HepG2 (cell line): Measurements from ENCODE around the gene USP24. TPM values are rescaled to one million over a fixed set of nuclear protein-coding genes. Genes with fewer than 3 reads are reported as not detected.

ENCODE experiments used
- ADNP ChIP-seq: sonication (generic); formaldehyde crosslinking; IDR thresholded peaks from 2 replicates; pipeline ENCODE4 v1.4.0; 2020; ENCODE audit warnings: missing genetic modification reagents
- ATF1 ChIP-seq: IDR thresholded peaks from 2 replicates; pipeline ENCODE4 v1.6.1; 2016; ENCODE audit warnings: mild to moderate bottlenecking, control low read depth
- ATF4 ChIP-seq, 2 experiments: fragments of 450-650 bp in 1 of 2; sonication (generic) in 1 of 2; formaldehyde crosslinking; IDR thresholded peaks; 2 replicates each; pipeline versions ENCODE4 v1.5.0 to v1.8.0; 2020 to 2022; ENCODE audit warnings: mild to moderate bottlenecking in 1 of 2, missing genetic modification reagents in 1 of 2
- ATF7-NPFF ChIP-seq: sonication (generic); formaldehyde crosslinking; IDR thresholded peaks from 2 replicates; pipeline ENCODE4 v1.8.1; 2023; ENCODE audit warnings: mild to moderate bottlenecking, low read depth, missing genetic modification reagents, moderate library complexity
- CENPT ChIP-seq: sonication (generic); formaldehyde crosslinking; IDR thresholded peaks from 2 replicates; pipeline ENCODE4 v1.8.0; 2022; ENCODE audit warnings: low read depth, mild to moderate bottlenecking, moderate library complexity, missing genetic modification reagents
- FOXK1 ChIP-seq: sonication (generic); formaldehyde crosslinking; IDR thresholded peaks from 2 replicates; pipeline ENCODE4 v1.4.0; 2020; ENCODE audit warnings: low read depth, missing genetic modification reagents, borderline replicate concordance
- HNRNPH1 ChIP-seq: fragments of 200-400 bp; formaldehyde crosslinking; optimal IDR thresholded peaks from 2 replicates; pipeline ENCODE3; 2017; ENCODE audit warnings: mild to moderate bottlenecking, low read depth, low read length
- JDP2 ChIP-seq: sonication (generic); formaldehyde crosslinking; IDR thresholded peaks from 2 replicates; pipeline ENCODE4 v1.8.1; 2022; ENCODE audit warnings: missing genetic modification reagents, borderline replicate concordance
- KDM4B ChIP-seq: sonication (generic); formaldehyde crosslinking; IDR thresholded peaks from 2 replicates; pipeline ENCODE4 v1.4.0; 2020; ENCODE audit warnings: missing genetic modification reagents
- KLF16 ChIP-seq, 2 experiments: sonication (generic) in 1 of 2; formaldehyde crosslinking in 1 of 2; IDR thresholded peaks; 2 replicates each; pipeline versions ENCODE4 v1.6.1 to v1.8.0; 2016 to 2023; ENCODE audit warnings: missing genetic modification reagents in 2 of 2, missing compliant biosample characterization in 1 of 2
- MAFK ChIP-seq, 2 experiments: IDR thresholded peaks in 1 of 2; conservative IDR thresholded peaks in 1 of 2; 2 replicates each; pipeline ENCODE4 v1.6.1; 2011; ENCODE audit warnings: improper control_type of control experiment in 2 of 2, low read length in 2 of 2
- PRDM10 ChIP-seq: sonication (generic); formaldehyde crosslinking; IDR thresholded peaks from 2 replicates; pipeline ENCODE4 v1.4.0; 2020; ENCODE audit warnings: low read depth, missing genetic modification reagents
- ZBTB8A ChIP-seq: sonication (generic); formaldehyde crosslinking; IDR thresholded peaks from 2 replicates; pipeline ENCODE4 v1.4.0; 2020; ENCODE audit warnings: mild to moderate bottlenecking, low read depth, missing genetic modification reagents, borderline replicate concordance
- ZHX1 ChIP-seq: sonication (generic); formaldehyde crosslinking; IDR thresholded peaks from 2 replicates; pipeline ENCODE4 v1.8.1; 2022; ENCODE audit warnings: low read depth, mild to moderate bottlenecking, missing genetic modification reagents
- ZMAT5 ChIP-seq: sonication (generic); formaldehyde crosslinking; IDR thresholded peaks from 2 replicates; pipeline ENCODE4 v1.5.0; 2020; ENCODE audit warnings: mild to moderate bottlenecking, low read depth, missing genetic modification reagents, borderline replicate concordance
- ZNF224 ChIP-seq: sonication (generic); formaldehyde crosslinking; IDR thresholded peaks from 2 replicates; pipeline ENCODE4 v1.5.0; 2020; ENCODE audit warnings: mild to moderate bottlenecking, missing genetic modification reagents
- ZNF232 ChIP-seq: sonication (generic); formaldehyde crosslinking; IDR thresholded peaks from 2 replicates; pipeline ENCODE4 v1.4.0; 2020; ENCODE audit warnings: missing genetic modification reagents, borderline replicate concordance
- ZNF451 ChIP-seq: sonication (generic); formaldehyde crosslinking; IDR thresholded peaks from 2 replicates; pipeline ENCODE4 v1.5.0; 2020; ENCODE audit warnings: mild to moderate bottlenecking, missing genetic modification reagents
- ZNF496 ChIP-seq: sonication (generic); formaldehyde crosslinking; IDR thresholded peaks from 2 replicates; pipeline ENCODE4 v1.8.1; 2023; ENCODE audit warnings: mild to moderate bottlenecking, moderate library complexity, missing genetic modification reagents; ENCODE audit not compliant: insufficient replicate concordance
- ZNF713 ChIP-seq: sonication (generic); formaldehyde crosslinking; IDR thresholded peaks from 2 replicates; pipeline ENCODE4 v1.4.0; 2020; ENCODE audit warnings: mild to moderate bottlenecking, missing genetic modification reagents
- ZNF720 ChIP-seq: sonication (generic); formaldehyde crosslinking; IDR thresholded peaks from 2 replicates; pipeline ENCODE4 v1.4.0; 2020; ENCODE audit warnings: missing genetic modification reagents
- polyA plus RNA-seq, 8 experiments: library from polyadenylated mRNA; depleted of rRNA in 3 of 8; stranded (reverse) in 7 of 8; unstranded in 1 of 8; fragments of >200 nt; fragmentation: Illumina TruSeq in 4 of 8; extraction: Trizol in 4 of 8; gene quantifications; 2 replicates each; pipeline versions ENCODE4 v1.2.1 to v1.2.3, GENCODE V29; 2011 to 2016; ENCODE audit warnings: low read depth in 4 of 8, missing spikeins in 1 of 8, mixed read lengths in 1 of 8; ENCODE audit not compliant: insufficient read depth in 1 of 8
- total RNA-seq, 5 experiments: library from RNA; depleted of rRNA; stranded (reverse); fragments of >200 nt; fragmentation: Illumina TruSeq; extraction: Trizol; gene quantifications; 2 replicates each; pipeline ENCODE4 v1.2.3, GENCODE V29; 2016; ENCODE audit warnings: low read depth in 1 of 5

USP24 gene
- total and polyA plus RNA-seq, 2 of the 13 experiments (the other 11 are each of a cell fraction or from before 2014, with no cell fraction given) = 18.8 to 47.6 TPM

GRCh38 chr1:55215194-55216021 lies at the start of gene USP24 (continued):
- TF ChIP-seq PRDM10 (CRISPR knock-in tag) = 0 out of 2 replicates have a peak, but pooled peaks have one; percentile 27
- TF ChIP-seq ZNF232 (CRISPR knock-in tag) = no peak
- no peak for TF ChIP-seq ZNF713 (CRISPR knock-in tag)
- no peak for TF ChIP-seq ZNF496
- no peak for TF ChIP-seq ZNF224
- TF ChIP-seq ZHX1 (CRISPR knock-in tag) = peak; percentile 16; the same call in 1 of the 2 replicates
- TF ChIP-seq ZNF720 (CRISPR knock-in tag) = no peak
- TF ChIP-seq ATF4 (CRISPR knock-in tag; IDR thresholded peaks at IDR 0.05) = no peak
- TF ChIP-seq ATF7-NPFF = no peak; the same call in 1 of the 2 replicates
- no peak; the same call in 1 of the 2 replicates for TF ChIP-seq JDP2
- peak in 1 of 2 experiments; percentile 88; a peak in 2 of 4 replicates for TF ChIP-seq KLF16 (CRISPR knock-in tag; IDR thresholded peaks at IDR 0.05)
- TF ChIP-seq CENPT (CRISPR knock-in tag) = no peak
- TF ChIP-seq ZNF451 = 0 out of 2 replicates have a peak, but pooled peaks have one; percentile 76
- no peak for TF ChIP-seq ADNP (CRISPR knock-in tag)
- 0 out of 2 replicates have a peak, but pooled peaks have one; percentile 15 for TF ChIP-seq FOXK1 (CRISPR knock-in tag)
- TF ChIP-seq ATF1 (CRISPR knock-in tag) = no peak
- no peak for TF ChIP-seq HNRNPH1
- no peak for TF ChIP-seq KDM4B (CRISPR knock-in tag)
- TF ChIP-seq MAFK (conservative IDR thresholded peaks at IDR 0.05 in 1 of 2, IDR thresholded peaks at IDR 0.05 in 1 of 2; ENCODE audit: low read length in 2 of 2) = no peak
- no peak for TF ChIP-seq ZMAT5
- no peak for TF ChIP-seq ZBTB8A (CRISPR knock-in tag)
